Bronchial smooth muscle cell (primary cell): ENCODE measurements around the gene PAK4. TPM values are rescaled to one million over a fixed set of nuclear protein-coding genes. Genes with fewer than 3 reads are reported as not detected.

ENCODE experiments used
- total RNA-seq: library from RNA; depleted of rRNA; stranded (reverse); fragments of >200 nt; gene quantifications from 2 replicates; pipeline ENCODE4 v1.2.1, GENCODE V29; 2014

PAK4 gene
- total RNA-seq, result 5.2 and 6.2 TPM in 2 replicates

DNA sequence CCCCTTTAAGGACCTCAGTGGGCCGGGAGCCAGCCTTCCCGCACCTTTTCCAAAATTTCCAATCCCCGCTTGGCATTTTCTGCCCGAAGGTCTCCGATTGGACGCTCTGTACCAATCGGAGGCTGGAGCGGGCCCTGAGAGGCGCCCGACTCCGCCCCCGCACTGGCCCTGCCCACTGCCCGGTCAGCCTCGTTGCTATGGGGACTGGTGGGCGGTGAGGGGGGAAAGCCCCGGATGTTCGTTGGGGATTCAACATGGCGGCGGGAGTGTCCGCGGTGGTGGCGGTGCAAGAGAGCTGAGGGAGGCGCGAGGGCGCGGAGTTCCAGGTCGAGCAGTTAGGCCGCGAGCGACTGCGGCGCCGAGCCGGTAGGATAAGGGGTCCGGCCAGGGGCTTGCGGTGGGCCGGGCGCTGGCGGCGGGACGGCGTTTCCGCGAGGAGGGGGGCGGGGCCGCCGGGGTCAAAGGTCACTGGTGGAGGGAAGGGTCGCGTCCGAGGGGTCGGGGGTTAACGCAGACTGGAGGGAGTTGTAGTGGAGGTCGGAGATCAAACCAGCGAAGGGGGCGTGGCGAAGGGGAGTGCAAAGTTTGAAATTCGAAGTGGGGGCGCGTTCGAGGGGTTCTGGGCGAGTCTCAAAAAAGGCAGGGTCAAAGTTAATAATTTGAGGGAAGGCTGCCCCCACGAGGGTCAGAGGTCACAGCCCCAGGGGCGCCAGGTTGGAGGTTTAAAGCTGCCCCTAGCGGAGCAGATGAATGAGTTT, at the start of gene PAK4:
PAK4 (plus strand) TSS at position 233 of the 758 bp plus-strand sequence. CDS start 43,768 bp downstream, outside the sequence.

DNA sequence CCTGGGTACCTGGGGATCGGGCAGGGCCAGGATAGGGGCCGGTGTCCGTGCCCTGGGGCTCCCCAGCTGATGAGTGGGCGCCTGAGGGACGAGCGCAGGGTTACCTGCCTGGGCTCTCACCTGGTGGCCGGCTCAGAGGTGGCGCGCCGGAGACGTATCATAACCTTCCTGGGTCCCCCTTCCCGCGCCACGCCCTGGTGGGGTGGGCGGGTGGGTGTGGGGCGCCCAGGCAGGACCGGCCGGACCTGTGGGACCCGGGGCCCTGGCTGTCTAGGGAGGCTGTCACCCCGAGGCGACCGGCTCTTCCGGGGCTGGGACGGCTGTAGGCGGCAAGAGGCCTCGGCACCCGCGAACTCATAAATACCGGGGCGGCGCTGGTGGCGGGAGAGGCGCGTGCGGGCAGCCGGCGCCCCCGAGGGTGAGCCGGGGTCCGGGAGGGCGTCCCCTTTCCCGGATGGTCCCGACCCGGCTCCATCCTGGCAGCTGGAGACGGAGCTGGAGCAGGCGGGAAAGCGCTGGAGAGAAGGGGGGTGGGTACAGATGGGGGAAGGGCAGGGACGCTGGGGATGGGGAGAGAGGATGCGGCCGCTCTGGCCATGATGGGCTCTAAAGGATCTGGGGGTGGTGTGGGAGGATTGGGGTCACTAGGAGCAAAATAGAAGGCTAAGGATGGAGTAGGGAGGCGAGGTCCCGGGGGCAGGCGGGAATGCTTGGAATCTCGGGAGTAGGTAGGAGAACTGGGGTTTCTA, 41.4 kb upstream of the PAK4 start, which contains the start of gene ACP7:
ACP7 (plus strand) TSS at position 386 of the 749 bp plus-strand sequence. CDS start 902 bp downstream, outside the sequence.

DNA sequence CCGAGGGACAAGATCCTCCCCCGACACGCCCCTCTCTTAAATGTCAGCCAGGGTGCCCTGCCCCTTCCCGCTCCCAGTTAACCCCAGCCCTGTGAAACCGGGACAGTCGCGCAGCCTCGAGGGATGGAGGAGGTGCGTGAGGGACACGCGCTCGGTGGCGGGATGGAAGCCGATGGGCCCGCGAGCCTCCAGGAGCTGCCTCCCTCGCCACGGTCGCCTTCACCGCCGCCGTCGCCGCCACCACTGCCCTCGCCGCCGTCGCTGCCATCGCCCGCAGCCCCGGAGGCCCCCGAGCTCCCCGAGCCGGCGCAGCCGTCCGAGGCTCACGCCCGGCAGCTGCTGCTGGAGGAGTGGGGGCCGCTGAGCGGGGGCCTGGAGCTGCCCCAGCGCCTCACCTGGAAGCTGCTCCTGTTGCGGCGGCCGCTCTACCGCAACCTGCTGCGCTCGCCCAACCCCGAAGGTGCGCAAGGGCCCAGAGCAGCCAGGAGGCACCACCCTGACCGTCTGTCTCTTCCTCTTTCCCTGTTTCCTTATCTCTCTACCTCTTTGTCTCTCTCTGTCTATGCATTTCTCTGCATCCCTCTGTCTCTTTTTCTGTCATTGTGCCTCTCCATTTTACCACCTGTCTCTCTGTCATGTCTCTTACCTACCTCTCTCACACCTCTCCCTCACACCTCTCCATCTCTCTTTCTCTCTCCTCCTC, 71.4 kb downstream of the PAK4 start, which contains the start of gene NCCRP1:
NCCRP1 (plus strand) TSS at position 105 of the 703 bp plus-strand sequence; CDS start at position 124, 19 bp downstream.

DNA sequence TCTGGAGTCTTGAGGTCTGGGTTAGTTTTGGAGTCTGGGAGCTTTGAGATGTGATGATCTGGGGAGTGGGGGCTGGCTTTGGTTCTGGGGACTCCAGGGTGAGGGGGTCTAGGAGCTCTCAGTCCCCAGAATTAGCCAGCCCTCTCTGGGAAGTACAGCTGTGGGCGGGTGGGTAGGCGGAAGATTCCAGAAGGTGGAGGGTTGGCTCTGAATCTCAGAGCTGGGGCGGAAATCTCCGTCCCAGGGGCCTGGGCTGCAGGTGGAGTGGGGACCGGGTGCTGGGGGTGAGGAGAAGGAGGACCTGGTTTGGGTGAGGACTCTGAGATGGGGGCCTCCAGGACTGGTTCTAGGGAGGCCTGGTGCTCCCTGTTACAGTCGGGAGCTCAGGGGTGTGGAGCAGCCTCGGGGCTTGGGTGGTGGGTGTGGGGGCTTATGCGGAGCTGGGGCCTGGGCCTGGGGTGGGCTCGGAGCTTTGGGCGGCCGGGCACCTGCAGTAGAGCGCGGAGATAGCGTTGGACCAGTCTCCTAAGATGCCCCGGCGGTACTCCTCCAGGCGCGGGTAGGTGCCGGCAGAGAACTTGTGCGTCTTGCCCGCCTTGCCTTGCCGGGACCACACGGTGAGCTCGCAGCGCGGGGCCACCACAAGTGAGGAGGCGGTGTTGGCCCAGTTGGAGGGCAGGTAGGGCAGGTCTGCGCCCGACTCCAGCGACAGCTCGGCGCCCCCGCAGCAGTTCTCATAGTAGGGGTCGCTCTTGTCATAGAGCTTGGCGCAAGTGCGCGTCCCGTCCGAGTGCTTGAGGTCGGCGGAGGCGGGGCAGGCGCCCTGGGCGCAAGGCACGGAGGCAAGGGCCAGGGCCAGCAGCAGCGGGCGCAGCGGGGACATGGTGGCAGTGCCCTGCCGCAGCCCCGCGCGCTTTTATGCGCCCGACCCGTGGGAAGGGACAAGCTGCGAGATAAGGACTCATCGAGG, 78.1 kb downstream of the PAK4 start, which contains the start of gene SYCN:
SYCN (minus strand) TSS at position 892 of the 970 bp plus-strand sequence; CDS start at position 883, 9 bp downstream.

Other genes with a start within 250 kb of the PAK4 start
- gene RINL, start 247.5 kb upstream of the PAK4 start, total RNA-seq, result 1.7 and 2.3 TPM in 2 replicates
- gene SIRT2, start 226.2 kb upstream of the PAK4 start, total RNA-seq, result 66.5 and 68.5 TPM in 2 replicates
- gene NFKBIB, start 225.8 kb upstream of the PAK4 start, total RNA-seq, result 5.9 and 7.4 TPM in 2 replicates
- gene CCER2, start 213.6 kb upstream of the PAK4 start, total RNA-seq, result not detected in 2 replicates
- gene SARS2, start 195.0 kb upstream of the PAK4 start, total RNA-seq, result 10.6 and 11.2 TPM in 2 replicates
- 19.8 and 29.9 TPM in 2 replicates for gene MRPS12, start 194.8 kb upstream of the PAK4 start, total RNA-seq
- gene FBXO17, start 150.0 kb upstream of the PAK4 start, total RNA-seq, result 23.0 and 27.2 TPM in 2 replicates
- 1.9 and 4.5 TPM in 2 replicates for gene FBXO27, start 93.2 kb upstream of the PAK4 start, total RNA-seq
- 0.16 and 0.17 TPM in 2 replicates for gene ACP7, start 41.4 kb upstream of the PAK4 start, total RNA-seq
- under 0.01 TPM in 1 of 2 replicates, not detected in the other for gene NCCRP1, start 71.2 kb downstream of the PAK4 start, total RNA-seq
- gene SYCN, start 78.5 kb downstream of the PAK4 start, total RNA-seq, result not detected in 2 replicates
- not detected in 2 replicates for gene IFNL3, start 119.2 kb downstream of the PAK4 start, total RNA-seq
- gene IFNL4, start 123.1 kb downstream of the PAK4 start, total RNA-seq, result not detected in 2 replicates
- not detected in 2 replicates for gene IFNL2, start 142.6 kb downstream of the PAK4 start, total RNA-seq
- not detected in 2 replicates for gene IFNL1, start 170.6 kb downstream of the PAK4 start, total RNA-seq
- gene LRFN1, start 195.1 kb downstream of the PAK4 start, total RNA-seq, result under 0.01 TPM in 2 replicates
- 0.32 and 0.60 TPM in 2 replicates for gene GMFG, start 210.3 kb downstream of the PAK4 start, total RNA-seq
- gene SAMD4B, start 216.6 kb downstream of the PAK4 start, total RNA-seq, result 38.6 and 53.2 TPM in 2 replicates